ENCODE data around the gene MCTP1.

DNA sequence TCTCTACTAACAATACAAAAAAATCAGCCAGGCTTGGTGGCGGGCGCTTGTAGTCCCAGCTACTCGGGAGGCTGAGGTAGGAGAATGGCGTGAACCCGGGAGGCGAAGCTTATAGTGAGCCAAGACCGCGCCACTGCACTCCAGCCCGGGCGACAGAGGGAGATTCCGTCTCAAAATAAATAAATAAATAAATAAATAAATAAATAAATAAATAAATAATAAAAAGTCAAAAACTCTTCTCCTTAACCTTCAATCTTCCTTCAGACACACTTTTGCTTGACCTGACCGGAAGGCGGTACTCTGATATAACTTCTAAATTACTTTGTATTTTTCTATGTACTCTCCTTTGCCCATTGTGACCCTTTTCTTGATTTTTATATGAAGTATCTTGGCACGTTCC, 364.3 kb downstream of the MCTP1 start:
- TF ChIP-seq, protein P1, sequence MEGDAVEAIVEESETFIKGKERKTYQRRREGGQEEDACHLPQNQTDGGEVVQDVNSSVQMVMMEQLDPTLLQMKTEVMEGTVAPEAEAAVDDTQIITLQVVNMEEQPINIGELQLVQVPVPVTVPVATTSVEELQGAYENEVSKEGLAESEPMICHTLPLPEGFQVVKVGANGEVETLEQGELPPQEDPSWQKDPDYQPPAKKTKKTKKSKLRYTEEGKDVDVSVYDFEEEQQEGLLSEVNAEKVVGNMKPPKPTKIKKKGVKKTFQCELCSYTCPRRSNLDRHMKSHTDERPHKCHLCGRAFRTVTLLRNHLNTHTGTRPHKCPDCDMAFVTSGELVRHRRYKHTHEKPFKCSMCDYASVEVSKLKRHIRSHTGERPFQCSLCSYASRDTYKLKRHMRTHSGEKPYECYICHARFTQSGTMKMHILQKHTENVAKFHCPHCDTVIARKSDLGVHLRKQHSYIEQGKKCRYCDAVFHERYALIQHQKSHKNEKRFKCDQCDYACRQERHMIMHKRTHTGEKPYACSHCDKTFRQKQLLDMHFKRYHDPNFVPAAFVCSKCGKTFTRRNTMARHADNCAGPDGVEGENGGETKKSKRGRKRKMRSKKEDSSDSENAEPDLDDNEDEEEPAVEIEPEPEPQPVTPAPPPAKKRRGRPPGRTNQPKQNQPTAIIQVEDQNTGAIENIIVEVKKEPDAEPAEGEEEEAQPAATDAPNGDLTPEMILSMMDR (conservative IDR thresholded peaks at IDR 0.05; ENCODE audit: low read length): no peak
- TF ChIP-seq EZH2phosphoT487 (IDR thresholded peaks at IDR 0.05; ENCODE audit: borderline replicate concordance, low read depth, low read length): no peak
